Motor neuron (in vitro differentiated cells): ENCODE data around the gene FUOM. TPM values are rescaled to one million over a fixed set of nuclear protein-coding genes. Genes with fewer than 3 reads are reported as not detected.

ENCODE experiments used
- total RNA-seq, 8 experiments: library from RNA; unstranded; fragments of 300-600 nt; gene quantifications; 2 replicates each; pipeline versions ENCODE4 v1.2.3 to v1.2.4, GENCODE V29; 2022

Gene FUOM
- total RNA-seq, 8 experiments from 2014 or later = 3.3 to 50.5 (median 14.4) TPM

Other genes with a start within 250 kb of the FUOM start
- 10 to 100 TPM in 1 of 8 experiments, 1 to 10 TPM in 4, under 1 TPM in 3; 0.15 to 14.6 (median 4.2) TPM for gene KNDC1, start 197.8 kb downstream of the FUOM start, total RNA-seq
- under 1 TPM in 3 of 8 experiments, not detected in 5; 0.18 to 0.38 (median 0.24) TPM for gene UTF1, start 127.8 kb downstream of the FUOM start, total RNA-seq
- under 1 TPM in 4 of 8 experiments, not detected in 4; 0.10 to 0.62 (median 0.20) TPM for gene VENTX, start 120.2 kb downstream of the FUOM start, total RNA-seq
- 1 to 10 TPM in 5 of 8 experiments, under 1 TPM in 3; 0.66 to 2.2 (median 1.2) TPM for gene ADAM8, start 81.2 kb downstream of the FUOM start, total RNA-seq
- 10 to 100 TPM; 28.4 to 50.5 (median 37.4) TPM for gene TUBGCP2, start 49.1 kb downstream of the FUOM start, total RNA-seq
- gene ZNF511, start 49.1 kb downstream of the FUOM start, total RNA-seq = 10 to 100 TPM; 10.5 to 43.7 (median 23.3) TPM
- 10 to 100 TPM in 3 of 8 experiments, 1 to 10 TPM in 3, under 1 TPM in 2; 0.31 to 14.9 (median 6.6) TPM for gene CALY, start 21.1 kb downstream of the FUOM start, total RNA-seq
- gene PRAP1, start 10.6 kb downstream of the FUOM start, total RNA-seq = under 1 TPM in 2 of 8 experiments, not detected in 6; 0.22 to 0.41 TPM
- gene ECHS1, start 15.3 kb upstream of the FUOM start, total RNA-seq = 100 to 1,000 TPM in 2 of 8 experiments, 10 to 100 TPM in 6; 48.7 to 117 (median 85.1) TPM
- gene PAOX, start 21.2 kb upstream of the FUOM start, total RNA-seq = 1 to 10 TPM; 1.1 to 5.1 (median 2.2) TPM
- 10 to 100 TPM; 11.9 to 68.6 (median 27.9) TPM for gene MTG1, start 36.1 kb upstream of the FUOM start, total RNA-seq
- gene SPRN, start 66.6 kb upstream of the FUOM start, total RNA-seq = 1 to 10 TPM; 2.2 to 8.8 (median 3.4) TPM
- 1 to 10 TPM in 5 of 8 experiments, under 1 TPM in 3; 0.43 to 6.3 (median 1.2) TPM for gene SCART1, start 95.9 kb upstream of the FUOM start, total RNA-seq
- 1 to 10 TPM in 5 of 8 experiments, under 1 TPM in 3; 0.33 to 2.7 (median 1.3) TPM for gene CYP2E1, start 169.3 kb upstream of the FUOM start, total RNA-seq
- 1 to 10 TPM in 2 of 8 experiments, under 1 TPM in 5, not detected in 1; 0.14 to 1.4 (median 0.45) TPM for gene SYCE1, start 207.6 kb upstream of the FUOM start, total RNA-seq